Sigmoid colon (tissue), 7 donors: Measurements from ENCODE around the gene RHBDD3. TPM values are rescaled to one million over a fixed set of nuclear protein-coding genes. Genes with fewer than 3 reads are reported as not detected.

ENCODE experiments used
- DNase-seq: peaks from one replicate; pipeline ENCODE4 v3.0.0-alpha.2; 2019
- H3K27ac ChIP-seq, 4 donors: fragments of 200-600 bp; sonication (generic); one replicate each; pipeline ENCODE4 v1.5.1; 2016 to 2019; ENCODE audit warnings: mild to moderate bottlenecking in 1 of 4
- H3K27me3 ChIP-seq, 3 donors: fragments of 200-600 bp; sonication (generic); one replicate each; pipeline ENCODE4 v1.5.1; 2019; ENCODE audit warnings: mild to moderate bottlenecking in 1 of 3
- H3K36me3 ChIP-seq, 4 donors: fragments of 200-600 bp; sonication (generic); one replicate each; pipeline ENCODE4 v1.5.1; 2016 to 2019
- H3K4me1 ChIP-seq, 4 donors: fragments of 200-600 bp; sonication (generic); one replicate each; pipeline ENCODE4 v1.5.1; 2017 to 2019
- H3K4me3 ChIP-seq, 4 donors: fragments of 200-600 bp; sonication (generic); one replicate each; pipeline ENCODE4 v1.5.1; 2017 to 2019; ENCODE audit warnings: mild to moderate bottlenecking in 2 of 4, moderate library complexity in 1 of 4
- H3K9me3 ChIP-seq, 4 donors: fragments of 200-600 bp in 3 of 4; sonication (generic) in 3 of 4; one replicate each; pipeline versions ENCODE4 v1.5.1 to v1.6.1; 2013 to 2019
- EP300 ChIP-seq, 4 donors: sonication (generic); formaldehyde crosslinking; IDR thresholded peaks; one replicate each; pipeline ENCODE4 v1.6.1; 2017; ENCODE audit warnings: antibody characterized with exemption in 4 of 4
- POLR2A ChIP-seq, 2 donors: fragments of 450-650 bp; IDR thresholded peaks; one replicate each; pipeline ENCODE4 v1.6.1; 2016; ENCODE audit warnings: antibody characterized with exemption in 2 of 2, mild to moderate bottlenecking in 2 of 2, moderate library complexity in 2 of 2
- POLR2AphosphoS5 ChIP-seq, 4 donors: sonication (generic); formaldehyde crosslinking; IDR thresholded peaks; one replicate each; pipeline ENCODE4 v1.6.1; 2017; ENCODE audit warnings: antibody characterized with exemption in 4 of 4
- WGBS, 2 donors: extraction: QIAGEN DNeasy Blood & Tissue Kit; methylation state at CpG; one replicate each; pipeline ENCODE4 v1.1.7; 2013; 5-methylcytosine and 5-hydroxymethylcytosine counted together
- intact Hi-C: fragments of 100-400 bp; cut with DNase I; formaldehyde crosslinking; loops from one replicate; pipeline ENCODE4 v1.15.1; 2023
- polyA plus RNA-seq, 3 donors: library from polyadenylated mRNA; stranded (reverse); fragments of 200-250 nt; gene quantifications; one replicate each; pipeline ENCODE4 v1.2.3, GENCODE V29; 2013
- total RNA-seq, 4 donors: library from RNA; depleted of rRNA; stranded (reverse); fragments of >200 nt; gene quantifications; one replicate each; pipeline ENCODE4 v1.1.0, GENCODE V29; 2016
- TF ChIP-seq, protein P1 (sequence below), 4 experiments: fragments of 450-650 bp in 3 of 4; fragments of 200-600 bp in 1 of 4; IDR thresholded peaks; one replicate each; pipeline ENCODE4 v1.5.1; 2016 to 2019; ENCODE audit warnings: antibody characterized with exemption in 4 of 4, mild to moderate bottlenecking in 3 of 4, moderate library complexity in 2 of 4
- donor health status: healthy with polysubstance abuse.
- donor health status: Bipolar disorder and iron deficiency.
- donor health status: healthy.

Gene RHBDD3
- total and polyA plus RNA-seq, 7 donors: 5.4 to 40.7 (median 16.4) TPM

DNA sequence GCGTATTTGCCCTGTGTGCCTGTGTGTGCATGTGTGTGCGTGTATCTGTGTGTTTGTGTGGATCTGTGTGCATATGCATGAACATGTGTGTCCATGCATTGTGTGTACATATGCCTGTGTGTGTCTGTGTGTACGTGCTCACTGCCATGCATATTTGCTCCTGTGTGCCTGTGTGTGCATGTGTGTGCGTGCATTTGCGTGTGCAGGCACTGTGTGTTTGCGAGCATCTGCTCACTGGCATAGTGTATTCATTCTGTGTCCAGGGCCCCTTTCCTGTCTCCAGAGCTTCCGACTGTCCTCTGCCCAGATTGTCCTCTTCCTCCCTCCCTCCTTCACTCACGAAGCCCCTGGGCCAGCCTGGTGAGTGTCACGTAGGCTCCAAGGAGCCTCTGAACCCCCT is 56.3 kb downstream of the RHBDD3 start:
- DNase-seq: no peak
- Histone ChIP-seq H3K4me3 (no peak overlapping the region), H3K27me3 (peaks cover 0 to under 1% (median 0%) of the 10 kb centered on the region in 3 donors), H3K4me1 (peaks cover 0 to 6% (median 1%) of the 10 kb centered on the region in 4 donors), H3K9me3 (no peaks in the 10 kb centered on the region), H3K36me3 (no peaks in the 10 kb centered on the region), H3K27ac (no peak overlapping the region)
- 92 to 94% methylated on average over 9 of the region's 9 CpGs for WGBS, 2 donors
- no peak for TF ChIP-seq EP300 (IDR thresholded peaks at IDR 0.05)
- TF ChIP-seq, protein P1, sequence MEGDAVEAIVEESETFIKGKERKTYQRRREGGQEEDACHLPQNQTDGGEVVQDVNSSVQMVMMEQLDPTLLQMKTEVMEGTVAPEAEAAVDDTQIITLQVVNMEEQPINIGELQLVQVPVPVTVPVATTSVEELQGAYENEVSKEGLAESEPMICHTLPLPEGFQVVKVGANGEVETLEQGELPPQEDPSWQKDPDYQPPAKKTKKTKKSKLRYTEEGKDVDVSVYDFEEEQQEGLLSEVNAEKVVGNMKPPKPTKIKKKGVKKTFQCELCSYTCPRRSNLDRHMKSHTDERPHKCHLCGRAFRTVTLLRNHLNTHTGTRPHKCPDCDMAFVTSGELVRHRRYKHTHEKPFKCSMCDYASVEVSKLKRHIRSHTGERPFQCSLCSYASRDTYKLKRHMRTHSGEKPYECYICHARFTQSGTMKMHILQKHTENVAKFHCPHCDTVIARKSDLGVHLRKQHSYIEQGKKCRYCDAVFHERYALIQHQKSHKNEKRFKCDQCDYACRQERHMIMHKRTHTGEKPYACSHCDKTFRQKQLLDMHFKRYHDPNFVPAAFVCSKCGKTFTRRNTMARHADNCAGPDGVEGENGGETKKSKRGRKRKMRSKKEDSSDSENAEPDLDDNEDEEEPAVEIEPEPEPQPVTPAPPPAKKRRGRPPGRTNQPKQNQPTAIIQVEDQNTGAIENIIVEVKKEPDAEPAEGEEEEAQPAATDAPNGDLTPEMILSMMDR (IDR thresholded peaks at IDR 0.05): no peak
- no peak for TF ChIP-seq POLR2A (IDR thresholded peaks at IDR 0.05)
- TF ChIP-seq POLR2AphosphoS5 (IDR thresholded peaks at IDR 0.05): no peak
- intact Hi-C loops: no loop called here

DNA sequence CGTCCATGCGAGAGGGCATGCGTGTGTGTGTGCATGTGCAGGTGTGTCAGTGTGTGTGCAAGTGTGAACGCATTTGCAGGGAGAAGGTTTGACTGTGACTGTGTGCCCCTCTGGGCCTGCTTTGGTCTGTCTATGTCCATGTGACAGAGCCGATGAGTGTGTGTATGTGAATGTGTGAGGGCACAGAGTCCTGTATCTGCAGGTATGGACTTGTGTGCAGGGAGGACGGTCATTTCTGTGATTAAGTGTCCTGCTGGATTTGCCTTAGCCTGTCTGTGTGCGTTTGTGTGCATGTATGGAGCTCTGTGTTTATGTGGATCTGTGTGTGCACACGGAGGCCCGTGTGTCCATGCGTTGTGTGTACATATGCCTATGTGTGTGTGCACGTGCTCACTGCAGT is 56.7 kb downstream of the RHBDD3 start:
- no peak overlapping the region for H3K27ac ChIP-seq
- H3K27me3 ChIP-seq: peaks cover 0 to 5% (median 4%) of the 10 kb centered on the region in 3 donors
- H3K4me1 ChIP-seq: peaks cover 0 to 10% (median 5%) of the 10 kb centered on the region in 4 donors
- DNase-seq: no peak
- no peak overlapping the region for H3K4me3 ChIP-seq
- no peaks in the 10 kb centered on the region for H3K36me3 ChIP-seq
- intact Hi-C loops: no loop called here
- H3K9me3 ChIP-seq: no peaks in the 10 kb centered on the region
- 88 to 90% methylated on average over 11 of the region's 11 CpGs for WGBS, 2 donors
- no peak for TF ChIP-seq POLR2AphosphoS5 (IDR thresholded peaks at IDR 0.05)
- TF ChIP-seq, protein P1 (IDR thresholded peaks at IDR 0.05): no peak
- TF ChIP-seq POLR2A (IDR thresholded peaks at IDR 0.05): no peak

Other genes starting within 250 kb of the RHBDD3 start
- not detected for gene C22orf31, start 206.2 kb downstream of the RHBDD3 start, total RNA-seq
- gene C22orf31, start 206.2 kb downstream of the RHBDD3 start, polyA plus RNA-seq: under 1 TPM in 1 of 3 donors, not detected in 2; 0.60 TPM
- 1 to 10 TPM; 4.2 to 9.7 (median 5.2) TPM for gene KREMEN1, start 194.9 kb downstream of the RHBDD3 start, total RNA-seq
- gene KREMEN1, start 194.9 kb downstream of the RHBDD3 start, polyA plus RNA-seq: 10 to 100 TPM in 1 of 3 donors, 1 to 10 TPM in 2; 6.7 to 13.2 (median 7.8) TPM
- 1 to 10 TPM in 2 of 4 donors, under 1 TPM in 2; 0.27 to 4.7 (median 1.2) TPM for gene EMID1, start 62.1 kb downstream of the RHBDD3 start, total RNA-seq
- gene EMID1, start 62.1 kb downstream of the RHBDD3 start, polyA plus RNA-seq: 1 to 10 TPM; 3.2 to 5.9 (median 3.6) TPM
- gene EWSR1, start 287 bp upstream of the RHBDD3 start, total RNA-seq: 100 to 1,000 TPM; 170 to 233 (median 177) TPM
- gene EWSR1, start 287 bp upstream of the RHBDD3 start, polyA plus RNA-seq: 100 to 1,000 TPM in 1 of 3 donors, 10 to 100 TPM in 2; 81.4 to 182 (median 83.5) TPM
- 10 to 100 TPM; 14.0 to 25.2 (median 19.3) TPM for gene GAS2L1, start 38.7 kb upstream of the RHBDD3 start, total RNA-seq
- 10 to 100 TPM; 12.0 to 27.5 (median 23.8) TPM for gene GAS2L1, start 38.7 kb upstream of the RHBDD3 start, polyA plus RNA-seq
- 1 to 10 TPM in 2 of 4 donors, under 1 TPM in 2; 0.33 to 1.7 (median 0.92) TPM for gene RASL10A, start 47.7 kb upstream of the RHBDD3 start, total RNA-seq
- 1 to 10 TPM in 1 of 3 donors, not detected in 2; 3.0 TPM for gene RASL10A, start 47.7 kb upstream of the RHBDD3 start, polyA plus RNA-seq
- 10 to 100 TPM; 33.1 to 55.1 (median 41.4) TPM for gene AP1B1, start 120.6 kb upstream of the RHBDD3 start, total RNA-seq
- 10 to 100 TPM; 36.6 to 83.2 (median 52.9) TPM for gene AP1B1, start 120.6 kb upstream of the RHBDD3 start, polyA plus RNA-seq
- gene RFPL1, start 170.6 kb upstream of the RHBDD3 start, total RNA-seq: not detected
- not detected for gene RFPL1, start 170.6 kb upstream of the RHBDD3 start, polyA plus RNA-seq
- 1 to 10 TPM; 1.2 to 3.0 (median 1.9) TPM for gene NEFH, start 212.2 kb upstream of the RHBDD3 start, total RNA-seq
- 1 to 10 TPM in 1 of 3 donors, under 1 TPM in 1, not detected in 1; 0.23 to 1.2 TPM for gene NEFH, start 212.2 kb upstream of the RHBDD3 start, polyA plus RNA-seq